Activated T-helper 9 cell treated with anti-CD3 and anti-CD28 coated beads, Interleukin-2, amount 50 U/mL, for 16 hours (primary cell): ENCODE measurements around the gene PACC1.
"Not testable (repeated sequence)": the region's sequence is repeated elsewhere in the genome, so short reads cannot be mapped to it uniquely, and the experiment has no call there.

Experiments used
- DNase-seq: peaks from one replicate; pipeline ENCODE4 v3.0.0-alpha.2; 2020; ENCODE audit warnings: low read depth

The PACC1 gene

GRCh38 chr1:212326541-212326940 lies 88.1 kb downstream of the PACC1 start:
- DNase-seq: no peak

GRCh38 chr1:212323066-212323465 lies 91.6 kb downstream of the PACC1 start:
- DNase-seq: no peak

- DNase-seq: not testable (repeated sequence)
Observed at GRCh38 chr1:212321031-212321430, 93.7 kb downstream of the PACC1 start.

- DNase-seq: no peak
Observed at GRCh38 chr1:212317916-212318315, 96.8 kb downstream of the PACC1 start.

GRCh38 chr1:212315907-212316306 lies 98.8 kb downstream of the PACC1 start:
- DNase-seq: no peak

- no peak for DNase-seq
Observed at GRCh38 chr1:212315184-212315583, 99.5 kb downstream of the PACC1 start.
